CD8-positive, alpha-beta memory T cell (primary cell): ENCODE results near the gene PAK4. TPM values are rescaled to one million over a fixed set of nuclear protein-coding genes. Genes with fewer than 3 reads are reported as not detected.
A peak's percentile ranks its signal among the peaks of the same experiment; 100 is the strongest.
"Not testable (repeated sequence)": the region's sequence is repeated elsewhere in the genome, so short reads cannot be mapped to it uniquely, and the experiment has no call there.

Experiments used
- CTCF ChIA-PET: fragments of 350-600 bp; sonication (Branson Sonifier 250); formaldehyde crosslinking; loops from one replicate; lab custom pipeline; 2021; ENCODE audit warnings: antibody characterized with exemption; lab: Charles Lee
- POLR2A ChIA-PET: fragments of 350-600 bp; sonication (Branson Sonifier 250); formaldehyde crosslinking; loops from one replicate; lab custom pipeline; 2021; ENCODE audit warnings: antibody characterized with exemption; lab: Charles Lee
- DNase-seq, 5 donors: peaks; one replicate each; pipeline versions ENCODE4 v3.0.0 to v3.0.0-alpha.2; 2020 to 2022; ENCODE audit warnings: mixed read lengths in 1 of 5
- H3K27ac ChIP-seq: one replicate; pipeline ENCODE4 v1.7.0; 2013; ENCODE audit warnings: low read depth, mild to moderate bottlenecking, low read length, moderate library complexity
- H3K27me3 ChIP-seq: 2 replicates; pipeline ENCODE4 v1.7.0; 2013; ENCODE audit warnings: low read length, mild to moderate bottlenecking; ENCODE audit not compliant: insufficient read depth, poor library complexity, severe bottlenecking
- H3K36me3 ChIP-seq: 2 replicates; pipeline ENCODE4 v1.7.0; 2013; ENCODE audit warnings: mild to moderate bottlenecking, low read length, moderate library complexity; ENCODE audit not compliant: insufficient read depth
- H3K4me1 ChIP-seq: 2 replicates; pipeline ENCODE4 v1.7.0; 2013; ENCODE audit warnings: mild to moderate bottlenecking, low read length, moderate library complexity; ENCODE audit not compliant: insufficient read depth
- H3K4me3 ChIP-seq: 2 replicates; pipeline ENCODE4 v1.7.0; 2013; ENCODE audit warnings: mild to moderate bottlenecking, low read length
- H3K9me3 ChIP-seq: 2 replicates; pipeline ENCODE4 v1.7.0; 2013; ENCODE audit warnings: mild to moderate bottlenecking, low read length
- H3K27ac Mint-ChIP-seq, 8 donors: one replicate each; pipeline ENCODE4 v1.8.0; 2020 to 2021; ENCODE audit warnings: mixed read lengths in 8 of 8, mild to moderate bottlenecking in 6 of 8, inconsistent platforms in 3 of 8, moderate library complexity in 3 of 8
- H3K27me3 Mint-ChIP-seq, 2 donors: one replicate each; pipeline ENCODE4 v1.8.0; 2020 to 2021; ENCODE audit warnings: mixed read lengths in 2 of 2, mild to moderate bottlenecking in 1 of 2, moderate library complexity in 1 of 2
- H3K36me3 Mint-ChIP-seq, 3 donors: one replicate each; pipeline ENCODE4 v1.8.0; 2020 to 2021; ENCODE audit warnings: mixed read lengths in 3 of 3, inconsistent platforms in 1 of 3, mild to moderate bottlenecking in 1 of 3
- H3K4me1 Mint-ChIP-seq, 3 donors: one replicate each; pipeline ENCODE4 v1.8.0; 2020 to 2021; ENCODE audit warnings: mixed read lengths in 3 of 3, inconsistent platforms in 1 of 3, mild to moderate bottlenecking in 1 of 3
- H3K4me3 Mint-ChIP-seq, 7 donors: one replicate each; pipeline ENCODE4 v1.8.0; 2020 to 2021; ENCODE audit warnings: mixed read lengths in 7 of 7, mild to moderate bottlenecking in 6 of 7, moderate library complexity in 4 of 7, inconsistent platforms in 2 of 7
- H3K9me3 Mint-ChIP-seq, 5 donors: one replicate each; pipeline ENCODE4 v1.8.0; 2020 to 2022; ENCODE audit warnings: mixed read lengths in 5 of 5, mild to moderate bottlenecking in 3 of 5, moderate library complexity in 2 of 5, inconsistent platforms in 1 of 5
- polyA plus RNA-seq: library from polyadenylated mRNA; unstranded; fragments of 300-500 nt; fragmentation: Illumina TruSeq; gene quantifications from one replicate; pipeline ENCODE4 v1.2.3, GENCODE V29; 2021
- total RNA-seq, 2 experiments: library from RNA; stranded (reverse); gene quantifications; one replicate each; pipeline ENCODE4 v1.2.3, GENCODE V29; 2021

Gene PAK4
- total and polyA plus RNA-seq, 3 experiments from 2014 or later = 1.8 to 21.8 (median 21.3) TPM

- H3K4me3 ChIP-seq = no peak overlapping the region
- no peak overlapping the region for H3K4me3 Mint-ChIP-seq
- ChIA-PET POLR2A (no interaction called here), CTCF (interaction anchor here (1.8 kb wide), 1 partner anchor 71 kb away, joined by 3 read pairs; no protein-coding TSS in a partner anchor)
- no peak for DNase-seq
- H3K9me3 Mint-ChIP-seq = no peaks in the 10 kb centered on the region
- H3K36me3 Mint-ChIP-seq = no peaks in the 10 kb centered on the region
- no peak overlapping the region for H3K27ac Mint-ChIP-seq
- no peaks in the 10 kb centered on the region for H3K4me1 ChIP-seq
- no peaks in the 10 kb centered on the region for H3K36me3 ChIP-seq
- peaks cover 0 to 22% of the 10 kb centered on the region in 2 donors for H3K27me3 Mint-ChIP-seq
- peaks cover 3 to 5% (median 3%) of the 10 kb centered on the region in 3 donors for H3K4me1 Mint-ChIP-seq
- no peak overlapping the region for H3K27ac ChIP-seq
- no peaks in the 10 kb centered on the region for H3K9me3 ChIP-seq
- H3K27me3 ChIP-seq = no peaks in the 10 kb centered on the region
Observed at GRCh38 chr19:39115105-39115847, 10.3 kb upstream of the PAK4 start.

GRCh38 chr19:39117023-39117422 lies 8.6 kb upstream of the PAK4 start:
- H3K27ac Mint-ChIP-seq, H3K4me3 ChIP-seq, H3K27ac ChIP-seq, CTCF ChIA-PET, H3K36me3 Mint-ChIP-seq, DNase-seq, H3K4me1 ChIP-seq, H3K9me3 ChIP-seq, H3K36me3 ChIP-seq, H3K4me3 Mint-ChIP-seq, H3K9me3 Mint-ChIP-seq, H3K4me1 Mint-ChIP-seq, H3K27me3 ChIP-seq: not testable (repeated sequence)
- peaks cover 6 to 14% of the 10 kb centered on the region in 2 donors for H3K27me3 Mint-ChIP-seq
- POLR2A ChIA-PET = interaction anchor here (0.7 kb wide), 1 partner anchor 727 kb away, joined by 3 read pairs; no protein-coding TSS in a partner anchor

- peaks cover 6 to 12% (median 11%) of the 10 kb centered on the region in 3 donors for H3K4me1 Mint-ChIP-seq
- DNase-seq = no peak
- H3K36me3 Mint-ChIP-seq = no peaks in the 10 kb centered on the region
- ChIA-PET POLR2A (interaction anchor here (0.6 kb wide), 1 partner anchor 361 kb away, joined by 6 read pairs; the partner anchor contains the start of gene TIMM50), CTCF (interaction anchor here (1.3 to 3.6 kb wide), 3 partner anchors 9 to 208 kb away, joined by 3 to 14 read pairs (median 6); no protein-coding TSS in a partner anchor)
- H3K27ac Mint-ChIP-seq = no peak overlapping the region
- Histone ChIP-seq H3K9me3 (no peaks in the 10 kb centered on the region), H3K36me3 (no peaks in the 10 kb centered on the region), H3K27ac (no peak overlapping the region), H3K4me3 (no peak overlapping the region), H3K27me3 (no peaks in the 10 kb centered on the region), H3K4me1 (no peaks in the 10 kb centered on the region)
- peaks cover 3 to 6% of the 10 kb centered on the region in 2 donors for H3K27me3 Mint-ChIP-seq
- H3K4me3 Mint-ChIP-seq = no peak overlapping the region
- no peaks in the 10 kb centered on the region for H3K9me3 Mint-ChIP-seq
Observed at GRCh38 chr19:39119830-39120229, 5.8 kb upstream of the PAK4 start.

GRCh38 chr19:39122934-39123731 lies 2.5 kb upstream of the PAK4 start:
- H3K36me3 Mint-ChIP-seq = peaks cover 0 to 3% (median 0%) of the 10 kb centered on the region in 3 donors
- POLR2A ChIA-PET = no interaction called here

GRCh38 chr19:39124136-39124764 lies 1.3 kb upstream of the PAK4 start:
- DNase-seq = no peak
- peaks cover 0 to 3% (median 0%) of the 10 kb centered on the region in 3 donors for H3K36me3 Mint-ChIP-seq
- Histone ChIP-seq H3K27me3 (no peaks in the 10 kb centered on the region), H3K36me3 (no peaks in the 10 kb centered on the region), H3K4me3 (no peak overlapping the region), H3K27ac (no peak overlapping the region), H3K4me1 (peaks cover 3% of the 10 kb centered on the region), H3K9me3 (no peaks in the 10 kb centered on the region)
- H3K4me3 Mint-ChIP-seq = peak overlapping the region; percentile 48 to 87 (median 79)
- CTCF ChIA-PET = no interaction called here
- peak overlapping the region in 6 of 8 donors; percentile 25 to 89 (median 60) for H3K27ac Mint-ChIP-seq
- POLR2A ChIA-PET = no interaction called here
- no peaks in the 10 kb centered on the region for H3K9me3 Mint-ChIP-seq
- peaks cover 26 to 53% (median 42%) of the 10 kb centered on the region in 3 donors for H3K4me1 Mint-ChIP-seq
- H3K27me3 Mint-ChIP-seq = peaks cover 0 to 10% of the 10 kb centered on the region in 2 donors

More at GRCh38 chr19:39122934-39123731, 2.5 kb upstream of the PAK4 start:
- no peaks in the 10 kb centered on the region for H3K36me3 ChIP-seq
- peaks cover 0 to 10% of the 10 kb centered on the region in 2 donors for H3K27me3 Mint-ChIP-seq
- peak overlapping the region in 3 of 7 donors; percentile 15 to 87 (median 44) for H3K4me3 Mint-ChIP-seq
- H3K4me1 ChIP-seq = peaks cover 3% of the 10 kb centered on the region
- no peak overlapping the region for H3K4me3 ChIP-seq
- H3K4me1 Mint-ChIP-seq = peaks cover 24 to 43% (median 39%) of the 10 kb centered on the region in 3 donors
- peak overlapping the region in 1 of 8 donors; percentile 71 for H3K27ac Mint-ChIP-seq
- no peak overlapping the region for H3K27ac ChIP-seq
- H3K27me3 ChIP-seq = no peaks in the 10 kb centered on the region
- no peaks in the 10 kb centered on the region for H3K9me3 ChIP-seq
- no peaks in the 10 kb centered on the region for H3K9me3 Mint-ChIP-seq
- DNase-seq = no peak
- CTCF ChIA-PET = interaction anchor here (0.6 to 3.6 kb wide), 13 partner anchors 12 to 389 kb away, joined by 3 to 14 read pairs (median 5); partner anchors contain the start of genes GMFG and SAMD4B

GRCh38 chr19:39125199-39125553 lies 410 bp upstream of the PAK4 start:
- Mint-ChIP-seq H3K27ac (peak overlapping the region; percentile 89 to 100 (median 98)), H3K4me1 (peaks cover 26 to 59% (median 43%) of the 10 kb centered on the region in 3 donors), H3K4me3 (peak overlapping the region; percentile 88 to 100 (median 96)), H3K27me3 (peaks cover 0 to 10% of the 10 kb centered on the region in 2 donors), H3K9me3 (no peaks in the 10 kb centered on the region), H3K36me3 (peaks cover 0 to 3% (median 0%) of the 10 kb centered on the region in 3 donors)
- Histone ChIP-seq H3K36me3 (no peaks in the 10 kb centered on the region), H3K27me3 (no peaks in the 10 kb centered on the region), H3K4me3 (peak overlapping the region; percentile 95), H3K4me1 (peaks cover 3% of the 10 kb centered on the region), H3K27ac (peak overlapping the region; percentile 74), H3K9me3 (no peaks in the 10 kb centered on the region)
- POLR2A ChIA-PET = no interaction called here
- DNase-seq = no peak
- CTCF ChIA-PET = no interaction called here

GRCh38 chr19:39126312-39127187 lies 964 bp downstream of the PAK4 start:
- peaks cover 33 to 72% (median 51%) of the 10 kb centered on the region in 3 donors for H3K4me1 Mint-ChIP-seq
- POLR2A ChIA-PET = interaction anchor here (0.6 kb wide), 1 partner anchor 11 kb away, joined by 3 read pairs; no protein-coding TSS in a partner anchor

More at GRCh38 chr19:39126312-39127187, 964 bp downstream of the PAK4 start:
- H3K27me3 Mint-ChIP-seq = peaks cover 0 to 7% of the 10 kb centered on the region in 2 donors
- H3K36me3 ChIP-seq = no peaks in the 10 kb centered on the region
- no peaks in the 10 kb centered on the region for H3K9me3 Mint-ChIP-seq
- H3K4me1 ChIP-seq = peaks cover 3% of the 10 kb centered on the region
- peak overlapping the region; percentile 88 to 100 (median 96) for H3K4me3 Mint-ChIP-seq
- CTCF ChIA-PET = interaction anchor here (0.8 kb wide), 1 partner anchor 10 kb away, joined by 3 read pairs; no protein-coding TSS in a partner anchor
- H3K27ac Mint-ChIP-seq = peak overlapping the region; percentile 89 to 100 (median 98)
- H3K27me3 ChIP-seq = no peaks in the 10 kb centered on the region
- H3K4me3 ChIP-seq = peak overlapping the region; percentile 95
- H3K9me3 ChIP-seq = no peaks in the 10 kb centered on the region
- H3K27ac ChIP-seq = peak overlapping the region; percentile 74
- peaks cover 0 to 3% (median 0%) of the 10 kb centered on the region in 3 donors for H3K36me3 Mint-ChIP-seq
- peak in 1 of 5 donors; percentile 6 for DNase-seq
